GM21528 (cell line): ENCODE results near the gene IGSF23.
"Not testable (repeated sequence)": the region's sequence is repeated elsewhere in the genome, so short reads cannot be mapped to it uniquely, and the experiment has no call there.

Experiments
- ATAC-seq: cut with Tn5 transposase; IDR thresholded peaks from one replicate; pipeline ENCODE4 v1.9.1; 2021; ENCODE audit warnings: mild to moderate bottlenecking, moderate library complexity; ENCODE audit not compliant: unreplicated experiment, low FRiP score

Gene IGSF23

DNA sequence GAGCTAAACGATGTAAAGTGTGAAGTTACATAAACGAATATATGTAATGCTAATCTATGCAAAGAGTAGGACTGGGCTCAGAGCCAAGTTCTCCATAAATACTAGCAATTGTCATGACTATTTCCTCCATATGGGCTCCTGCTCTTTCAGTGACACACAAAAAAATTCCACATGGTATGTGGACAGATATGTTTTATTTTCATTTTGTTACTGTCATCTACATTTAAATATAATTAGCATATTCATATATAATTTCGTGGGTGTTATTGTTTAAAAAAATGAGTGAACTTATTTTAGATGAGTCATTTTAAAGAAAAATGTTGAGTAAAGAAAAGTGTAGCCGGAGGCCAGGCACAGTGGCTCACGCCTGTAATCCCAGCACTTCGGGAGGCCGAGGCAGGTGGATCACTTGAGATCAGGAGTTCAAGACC lies 5.0 kb upstream of the IGSF23 start:
- no peak for ATAC-seq

DNA sequence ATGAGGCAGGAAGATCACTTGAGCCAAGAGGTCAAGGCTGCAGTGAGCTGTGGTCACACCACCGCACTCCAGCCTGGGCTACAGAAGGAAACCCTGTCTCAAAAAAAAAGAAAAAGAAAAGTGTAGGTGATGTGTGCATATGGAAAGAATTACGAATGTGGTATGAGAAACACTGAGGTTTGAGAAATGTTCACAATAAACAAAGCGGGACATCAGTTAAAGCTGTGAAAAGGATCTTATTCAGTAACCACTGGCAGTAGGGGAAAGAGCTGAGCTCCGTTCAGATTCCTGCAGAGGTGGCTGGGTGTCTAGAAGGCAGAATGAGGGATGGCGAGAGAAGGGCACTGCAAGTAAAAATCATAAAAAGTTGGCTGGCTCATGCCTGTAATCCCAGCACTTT lies 4.1 kb upstream of the IGSF23 start:
- no peak for ATAC-seq

GRCh38 chr19:44610497-44610896 lies 2.9 kb upstream of the IGSF23 start:
- ATAC-seq: not testable (repeated sequence)

GRCh38 chr19:44611812-44612295 lies 1.5 kb upstream of the IGSF23 start:
- ATAC-seq: no peak

- ATAC-seq: no peak
Observed at GRCh38 chr19:44614313-44614712, 950 bp downstream of the IGSF23 start.

DNA sequence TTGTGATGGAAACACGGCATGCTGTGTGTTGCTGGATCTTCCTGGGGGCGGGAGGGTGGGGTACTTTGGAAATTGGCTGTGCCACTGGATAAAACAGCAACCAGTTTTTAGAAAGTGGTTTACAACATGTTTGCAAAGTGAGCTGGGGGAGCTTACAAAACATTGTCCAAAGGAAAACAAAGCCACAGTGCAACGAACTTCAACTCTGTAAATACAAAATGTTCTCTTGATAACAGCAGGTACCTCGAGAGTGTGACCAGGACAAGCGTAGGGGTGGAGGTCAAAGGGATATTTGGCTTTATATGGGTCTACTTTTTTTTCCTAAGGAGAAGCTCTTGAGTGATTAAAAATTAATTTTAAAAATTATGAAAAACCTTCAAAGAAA lies 2.5 kb downstream of the IGSF23 start:
- ATAC-seq: no peak

GRCh38 chr19:44617110-44617880 lies 3.9 kb downstream of the IGSF23 start:
- no peak for ATAC-seq

- no peak for ATAC-seq
Observed at GRCh38 chr19:44618640-44619357, 5.4 kb downstream of the IGSF23 start.

- no peak for ATAC-seq
Observed at GRCh38 chr19:44620667-44621066, 7.3 kb downstream of the IGSF23 start.

- ATAC-seq: no peak
Observed at GRCh38 chr19:44621367-44621766, 8.0 kb downstream of the IGSF23 start.

DNA sequence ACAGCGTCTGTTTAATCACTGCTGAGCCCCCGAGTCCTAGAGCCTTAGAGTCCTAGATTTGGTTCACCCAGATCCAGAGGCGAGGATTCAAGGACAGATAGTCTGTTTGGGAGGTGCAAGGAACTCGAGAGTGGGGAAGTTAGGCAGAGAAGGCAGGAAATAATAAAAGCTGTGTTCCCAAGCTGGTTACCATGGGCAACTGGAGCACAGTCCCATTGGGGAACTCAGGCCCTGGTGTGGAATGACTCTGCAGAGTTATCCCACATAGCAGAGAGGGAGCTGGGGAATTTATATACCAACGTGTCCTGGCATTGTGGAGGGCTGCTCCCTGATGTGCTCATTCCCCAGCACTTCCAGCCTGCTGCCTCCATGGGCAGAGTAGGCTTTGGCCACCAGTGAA lies 9.7 kb downstream of the IGSF23 start:
- no peak for ATAC-seq

DNA sequence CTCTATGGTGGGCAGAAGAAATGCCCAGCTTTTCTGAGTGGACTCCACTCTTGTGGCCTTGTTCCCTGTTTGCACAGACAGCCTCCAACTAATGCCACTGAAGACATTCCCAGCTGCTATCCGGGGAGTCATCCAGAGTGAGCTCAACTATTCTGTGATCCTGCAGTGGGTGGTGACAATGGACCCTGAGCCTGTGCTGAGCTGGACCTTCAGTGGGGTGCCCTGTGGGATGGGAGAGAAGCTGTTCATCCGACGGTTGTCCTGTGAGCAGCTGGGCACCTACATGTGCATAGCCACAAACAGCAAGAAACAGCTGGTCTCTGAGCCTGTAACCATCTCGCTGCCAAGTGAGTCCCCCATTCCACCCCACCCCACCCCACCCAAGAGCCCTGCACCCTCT lies 10.3 kb downstream of the IGSF23 start:
- ATAC-seq: no peak

- no peak for ATAC-seq
Observed at GRCh38 chr19:44624840-44625354, 11.5 kb downstream of the IGSF23 start.

GRCh38 chr19:44625637-44626036 lies 12.3 kb downstream of the IGSF23 start:
- not testable (repeated sequence) for ATAC-seq

DNA sequence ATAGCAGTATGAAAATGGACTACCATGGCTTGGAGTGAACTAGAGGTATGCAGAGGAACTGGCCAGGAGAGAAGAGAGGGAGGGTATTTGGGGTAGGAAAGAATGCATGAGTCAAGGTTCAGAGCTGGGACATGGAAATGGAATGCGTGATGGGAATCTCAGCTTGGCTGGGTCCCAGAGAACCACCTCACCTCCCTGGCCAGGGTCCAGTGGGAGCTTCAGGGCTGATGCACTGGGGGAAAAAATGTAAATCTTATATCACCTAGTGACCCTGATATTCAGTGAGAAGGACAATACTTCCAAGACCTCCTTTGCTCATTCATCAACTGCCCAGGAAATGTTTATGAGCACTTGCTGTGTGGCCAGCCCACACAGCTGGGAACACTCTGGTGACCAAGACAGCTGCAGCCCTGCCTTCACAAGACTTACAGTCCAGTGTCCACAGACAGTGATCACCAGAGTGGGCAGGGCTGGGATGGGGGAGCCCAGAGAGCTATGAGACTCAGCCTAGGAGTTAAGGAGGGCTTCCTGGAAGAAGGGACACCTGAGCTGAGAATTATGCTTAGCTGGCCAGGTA lies 12.8 kb downstream of the IGSF23 start:
- no peak for ATAC-seq

GRCh38 chr19:44627631-44628030 lies 14.3 kb downstream of the IGSF23 start:
- no peak for ATAC-seq

DNA sequence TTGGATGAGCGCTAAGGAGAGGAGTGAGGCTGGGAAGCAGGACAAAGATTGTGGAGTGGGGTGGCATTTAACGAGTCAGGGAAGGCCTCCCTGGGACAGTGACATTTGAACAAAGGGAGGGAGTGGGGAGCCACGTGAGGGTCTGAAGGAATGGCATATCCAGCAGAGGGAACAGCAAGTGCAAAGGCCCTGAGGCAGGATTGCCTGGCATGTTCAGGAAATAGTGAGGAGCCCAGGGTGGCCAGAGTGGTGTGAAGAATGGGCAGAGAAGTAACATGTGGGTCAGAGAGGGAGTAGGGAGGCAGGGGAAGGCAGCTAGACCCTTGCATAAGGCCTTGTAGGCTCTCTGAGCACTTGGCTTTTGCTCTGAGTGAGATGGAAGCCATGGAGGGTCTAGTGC lies 15.4 kb downstream of the IGSF23 start:
- no peak for ATAC-seq

- ATAC-seq: not testable (repeated sequence)
Observed at GRCh38 chr19:44631611-44632010, 18.2 kb downstream of the IGSF23 start.

DNA sequence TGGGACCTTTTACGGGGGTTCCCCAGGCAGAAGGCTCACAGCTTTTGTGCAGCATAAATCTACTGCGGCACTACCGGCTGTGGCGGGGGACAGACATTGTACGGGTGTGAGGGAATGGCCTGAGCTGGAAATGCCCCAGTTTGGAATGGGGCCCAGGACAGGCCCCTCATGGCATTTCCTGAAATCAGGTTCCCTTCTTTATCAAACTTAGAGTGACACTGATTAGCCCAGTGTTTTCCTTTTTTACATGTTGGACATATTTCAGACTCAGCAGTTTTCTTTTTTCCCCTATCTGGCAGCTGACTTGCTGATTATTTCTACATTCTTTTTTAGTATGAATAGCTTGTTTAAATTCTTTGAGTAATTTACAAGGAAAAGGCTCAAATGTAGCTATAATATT lies 20.7 kb downstream of the IGSF23 start:
- not testable (repeated sequence) for ATAC-seq

- no peak for ATAC-seq
Observed at GRCh38 chr19:44634785-44635184, 21.4 kb downstream of the IGSF23 start.
